Stomach smooth muscle (tissue), 2 donors: Measurements from ENCODE around the gene KRT81.

Source experiments
- H3K27ac ChIP-seq: one replicate; pipeline ENCODE4 v1.7.0; 2013; ENCODE audit warnings: mild to moderate bottlenecking, low read length, inconsistent platforms
- H3K27me3 ChIP-seq, 2 donors: one replicate each; pipeline ENCODE4 v1.7.0; 2013; ENCODE audit warnings: low read length in 2 of 2; ENCODE audit not compliant: insufficient read depth in 2 of 2, control insufficient read depth in 1 of 2
- H3K36me3 ChIP-seq, 2 donors: one replicate each; pipeline ENCODE4 v1.7.0; 2013; ENCODE audit warnings: low read length in 2 of 2; ENCODE audit not compliant: control insufficient read depth in 2 of 2, insufficient read depth in 2 of 2
- H3K4me1 ChIP-seq: one replicate; pipeline ENCODE4 v1.7.0; 2013; ENCODE audit warnings: low read length; ENCODE audit not compliant: control insufficient read depth, insufficient read depth
- H3K4me3 ChIP-seq, 2 donors: one replicate each; pipeline ENCODE4 v1.7.0; 2013; ENCODE audit warnings: low read length in 2 of 2
- H3K9ac ChIP-seq, 2 donors: one replicate each; pipeline ENCODE4 v1.7.0; 2013; ENCODE audit warnings: low read length in 2 of 2, mild to moderate bottlenecking in 1 of 2
- H3K9me3 ChIP-seq, 2 donors: one replicate each; pipeline ENCODE4 v1.7.0; 2013; ENCODE audit warnings: low read length in 2 of 2; ENCODE audit not compliant: control insufficient read depth in 2 of 2
- donor health status: healthy.
- donor health status: Pancreatic carcinoma.

Gene KRT81

DNA sequence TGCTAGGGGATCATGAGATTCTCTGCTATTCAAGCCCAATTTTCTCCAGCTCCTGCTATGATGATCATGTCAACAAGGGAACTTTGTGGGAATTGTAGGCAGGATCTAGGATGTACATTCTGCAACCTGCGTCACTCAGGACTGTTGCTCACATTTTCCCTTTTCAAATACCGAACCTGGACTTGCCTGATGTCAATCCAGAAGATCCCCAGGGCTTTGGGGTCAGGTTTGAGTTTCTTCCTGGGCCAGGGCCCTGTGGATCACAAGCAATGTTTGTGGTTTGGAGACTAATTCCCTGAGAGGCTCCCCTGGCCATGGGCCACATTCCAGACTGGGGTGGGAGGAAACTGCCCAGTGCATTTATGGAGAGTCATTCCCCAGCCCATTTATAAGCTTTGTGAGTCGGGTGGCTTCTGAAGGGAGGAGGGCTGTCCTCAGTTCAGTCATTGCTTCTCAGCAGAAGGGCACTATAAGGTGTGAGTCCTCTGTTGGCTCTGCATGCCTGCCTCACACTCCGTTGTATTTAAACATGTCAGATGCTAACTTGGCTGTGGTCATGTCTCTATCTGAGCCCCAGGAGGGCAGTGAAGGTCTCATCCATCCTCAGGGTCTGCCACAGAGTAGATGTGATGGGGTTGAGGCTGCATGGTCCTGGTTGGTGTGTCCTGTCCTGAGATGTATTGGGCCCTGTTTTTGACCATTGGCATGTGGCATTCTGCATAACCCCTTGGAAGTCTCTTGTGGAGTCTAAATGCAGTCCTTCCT is 10.4 kb downstream of the KRT81 start:
- H3K27ac ChIP-seq = peak overlapping the region; percentile 96
- H3K27me3 ChIP-seq = no peaks in the 10 kb centered on the region
- no peaks in the 10 kb centered on the region for H3K9me3 ChIP-seq
- no peaks in the 10 kb centered on the region for H3K36me3 ChIP-seq
- H3K4me3 ChIP-seq = no peak overlapping the region
- peak overlapping the region; percentile 56 to 58 for H3K9ac ChIP-seq
- H3K4me1 ChIP-seq = peaks cover 31% of the 10 kb centered on the region

DNA sequence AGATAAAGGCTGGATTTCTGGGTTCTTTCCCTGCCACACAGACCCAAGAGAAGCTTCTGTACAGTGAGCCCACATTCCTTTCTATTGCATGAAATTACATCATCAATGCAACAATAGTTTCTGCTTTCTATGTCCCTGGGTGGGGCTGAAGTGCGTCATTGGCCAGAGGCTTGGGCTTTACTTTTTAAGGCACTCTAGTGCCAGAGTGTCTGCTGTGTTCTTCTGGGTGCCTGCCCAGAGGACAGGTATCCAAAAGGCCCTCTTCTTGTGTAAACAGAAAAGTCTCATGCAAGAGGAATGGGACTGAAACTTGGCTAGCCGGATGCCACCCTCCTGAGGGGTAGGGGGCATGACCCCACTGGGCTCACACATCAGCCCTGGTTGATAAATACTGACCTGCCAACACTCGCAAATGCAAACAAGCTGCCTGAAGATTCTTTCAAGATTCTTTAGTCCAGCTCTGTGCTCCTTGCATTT is 11.0 kb downstream of the KRT81 start:
- Histone ChIP-seq H3K4me3 (no peak overlapping the region), H3K4me1 (peaks cover 31% of the 10 kb centered on the region), H3K36me3 (no peaks in the 10 kb centered on the region), H3K27me3 (no peaks in the 10 kb centered on the region), H3K9me3 (no peaks in the 10 kb centered on the region), H3K9ac (peak overlapping the region; percentile 36 to 56), H3K27ac (peak overlapping the region; percentile 96)

DNA sequence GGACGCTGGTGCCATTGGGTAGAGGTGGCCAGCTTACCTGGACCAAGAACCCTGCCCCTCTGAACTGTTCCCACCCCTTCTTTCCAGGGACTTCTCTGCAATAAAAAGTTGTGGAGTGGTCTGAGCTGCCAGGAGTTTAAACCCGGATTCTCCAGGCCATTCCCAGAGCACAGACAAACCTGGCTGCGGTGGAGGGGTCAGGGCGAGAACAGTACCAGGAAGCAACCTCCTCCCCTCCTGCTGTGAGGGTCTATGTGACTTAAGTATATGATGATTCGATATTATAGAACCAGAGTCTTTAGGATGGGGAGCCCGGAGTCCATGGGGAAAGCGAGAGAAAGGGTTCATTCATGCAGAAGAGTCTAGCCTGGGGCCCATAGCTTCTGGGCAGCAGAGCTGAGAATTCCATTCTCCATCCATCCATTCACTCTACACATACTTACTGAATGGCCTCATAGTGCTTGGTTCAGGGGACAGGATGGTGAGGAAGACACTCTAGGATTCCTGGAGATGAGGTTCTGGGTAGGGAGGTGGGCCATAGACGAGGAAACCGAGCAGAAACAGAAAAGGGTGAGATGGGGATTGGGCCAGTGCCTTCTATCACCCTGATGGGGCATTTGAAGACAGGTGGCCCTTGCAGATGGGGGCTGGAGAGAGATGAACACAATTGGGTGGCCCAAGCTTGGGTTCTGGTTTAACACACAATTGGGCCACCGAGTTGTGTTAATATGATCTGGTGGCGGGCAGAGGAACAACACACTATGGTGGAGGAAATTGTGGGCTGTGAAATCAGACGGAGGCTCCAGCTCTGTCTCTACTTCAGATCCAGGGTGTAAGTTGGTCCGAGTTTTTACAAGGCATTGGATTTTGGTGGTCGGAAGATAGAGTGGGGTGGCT is 11.7 kb downstream of the KRT81 start:
- Histone ChIP-seq H3K4me3 (peak overlapping the region; percentile 67 to 72), H3K27ac (peak overlapping the region; percentile 96)

DNA sequence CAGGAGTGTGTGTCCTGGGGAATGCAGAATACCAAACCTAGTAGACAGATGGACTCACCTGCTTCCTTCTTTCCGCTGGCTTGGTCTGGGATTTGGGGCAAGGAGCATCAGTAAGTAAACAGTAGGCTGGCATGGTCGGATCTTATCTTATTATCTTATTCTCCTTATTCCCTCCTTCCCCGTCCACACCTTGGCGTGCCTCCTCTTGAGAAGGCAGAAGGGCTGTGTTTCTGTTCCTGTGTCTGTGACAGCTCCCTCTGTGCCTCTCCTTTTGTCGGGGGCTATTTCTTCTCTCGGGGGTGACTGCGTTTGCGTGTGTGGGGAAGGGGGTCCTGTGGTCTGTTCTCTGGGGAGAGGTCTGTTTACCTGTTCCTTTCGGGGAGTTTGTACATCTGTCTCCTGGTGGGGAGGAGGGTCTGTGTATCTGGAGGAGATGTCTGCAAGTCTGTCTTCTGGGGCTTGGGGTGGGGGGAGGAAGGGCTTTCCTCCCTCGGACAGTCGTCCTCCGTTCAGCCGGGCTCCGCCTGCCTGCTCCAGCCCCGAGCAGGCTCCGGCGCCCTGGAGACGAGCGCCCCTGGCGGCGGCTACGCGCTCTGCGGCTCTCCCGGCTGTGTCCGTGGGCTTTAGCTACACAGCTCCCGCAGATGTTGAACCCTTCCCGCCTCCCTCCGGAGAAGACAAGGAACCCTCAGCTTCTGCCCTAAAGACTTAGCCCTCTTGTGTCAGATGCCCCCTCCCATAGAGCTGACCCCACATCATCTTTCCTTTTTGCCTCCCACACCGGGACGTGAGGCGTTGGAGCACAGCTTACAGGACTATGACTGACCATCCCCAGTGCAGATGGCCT is 12.5 kb downstream of the KRT81 start:
- Histone ChIP-seq H3K36me3 (no peaks in the 10 kb centered on the region), H3K9me3 (no peaks in the 10 kb centered on the region), H3K27me3 (peaks cover 0 to 3% of the 10 kb centered on the region in 2 donors), H3K27ac (peak overlapping the region; percentile 96), H3K4me3 (peak overlapping the region; percentile 67 to 72), H3K9ac (peak overlapping the region; percentile 74 to 79), H3K4me1 (peaks cover 31% of the 10 kb centered on the region)

More for the DNA sequence above, 11.7 kb downstream of the KRT81 start:
- H3K9ac ChIP-seq = peak overlapping the region; percentile 35 to 58
- no peaks in the 10 kb centered on the region for H3K9me3 ChIP-seq
- H3K4me1 ChIP-seq = peaks cover 31% of the 10 kb centered on the region
- H3K36me3 ChIP-seq = no peaks in the 10 kb centered on the region
- peaks cover 0 to under 1% of the 10 kb centered on the region in 2 donors for H3K27me3 ChIP-seq

DNA sequence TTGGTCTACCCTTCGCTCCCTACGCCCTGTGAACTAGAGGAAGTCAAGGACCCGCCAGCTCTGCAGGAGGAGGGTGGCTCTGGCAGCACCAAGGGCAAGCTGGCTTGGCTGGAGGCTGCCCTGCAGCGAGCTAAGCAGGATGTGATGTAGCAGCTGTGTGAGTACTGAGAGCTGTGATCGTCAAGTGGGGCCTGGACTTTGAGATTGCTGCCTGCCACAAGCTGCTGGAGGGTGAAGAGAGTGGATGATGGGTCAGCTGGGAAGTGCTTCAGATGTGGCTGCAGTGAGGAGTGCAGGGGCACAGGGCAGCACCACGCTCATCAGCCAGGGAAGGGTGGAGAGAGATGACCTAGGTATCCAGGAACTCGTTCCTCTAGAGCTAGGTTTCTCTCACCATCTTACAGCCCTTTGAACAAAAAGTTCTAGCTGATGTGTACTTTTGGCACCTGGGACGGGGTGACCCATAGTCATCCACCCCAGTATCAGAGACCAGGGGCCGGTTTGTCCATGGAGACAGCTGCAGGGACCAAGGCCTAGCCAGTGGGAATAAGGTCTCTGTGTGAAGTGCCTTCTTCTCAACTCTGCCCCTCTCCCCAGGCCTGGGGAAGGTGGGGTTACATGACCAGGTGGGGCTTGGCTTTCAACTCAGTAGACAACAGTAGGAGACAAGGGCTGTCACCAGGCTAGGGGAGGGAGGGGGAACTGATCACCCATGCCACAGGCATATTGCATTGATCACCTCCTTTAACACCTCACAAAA is 13.7 kb downstream of the KRT81 start:
- Histone ChIP-seq H3K9me3 (no peaks in the 10 kb centered on the region), H3K4me3 (no peak overlapping the region), H3K4me1 (peaks cover 31% of the 10 kb centered on the region), H3K36me3 (no peaks in the 10 kb centered on the region), H3K27me3 (peaks cover 0 to 3% of the 10 kb centered on the region in 2 donors), H3K27ac (no peak overlapping the region), H3K9ac (no peak overlapping the region)

DNA sequence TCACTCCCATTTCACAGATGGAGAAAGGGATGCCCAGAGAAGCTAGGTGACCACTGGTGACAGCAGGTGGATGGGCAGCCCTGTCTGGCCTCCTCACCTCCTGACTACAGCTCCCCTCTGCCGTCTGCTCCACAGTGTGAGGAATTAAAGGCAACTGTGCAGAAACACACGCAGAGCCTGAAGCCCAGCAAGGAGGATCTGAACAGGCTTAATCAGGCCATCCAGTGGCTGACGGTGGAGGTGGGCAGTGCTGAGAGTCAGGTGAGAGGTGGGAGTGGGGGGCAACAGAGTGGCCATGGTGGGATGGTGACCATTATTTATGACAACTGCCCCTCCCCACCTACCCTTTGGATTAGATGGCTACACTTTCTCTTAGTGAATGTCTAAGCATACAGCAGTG is 15.6 kb downstream of the KRT81 start:
- peaks cover 22% of the 10 kb centered on the region for H3K4me1 ChIP-seq
- H3K4me3 ChIP-seq = no peak overlapping the region
- H3K9me3 ChIP-seq = no peaks in the 10 kb centered on the region
- no peak overlapping the region for H3K27ac ChIP-seq
- peaks cover 3 to 4% of the 10 kb centered on the region in 2 donors for H3K27me3 ChIP-seq
- H3K9ac ChIP-seq = no peak overlapping the region
- no peaks in the 10 kb centered on the region for H3K36me3 ChIP-seq

DNA sequence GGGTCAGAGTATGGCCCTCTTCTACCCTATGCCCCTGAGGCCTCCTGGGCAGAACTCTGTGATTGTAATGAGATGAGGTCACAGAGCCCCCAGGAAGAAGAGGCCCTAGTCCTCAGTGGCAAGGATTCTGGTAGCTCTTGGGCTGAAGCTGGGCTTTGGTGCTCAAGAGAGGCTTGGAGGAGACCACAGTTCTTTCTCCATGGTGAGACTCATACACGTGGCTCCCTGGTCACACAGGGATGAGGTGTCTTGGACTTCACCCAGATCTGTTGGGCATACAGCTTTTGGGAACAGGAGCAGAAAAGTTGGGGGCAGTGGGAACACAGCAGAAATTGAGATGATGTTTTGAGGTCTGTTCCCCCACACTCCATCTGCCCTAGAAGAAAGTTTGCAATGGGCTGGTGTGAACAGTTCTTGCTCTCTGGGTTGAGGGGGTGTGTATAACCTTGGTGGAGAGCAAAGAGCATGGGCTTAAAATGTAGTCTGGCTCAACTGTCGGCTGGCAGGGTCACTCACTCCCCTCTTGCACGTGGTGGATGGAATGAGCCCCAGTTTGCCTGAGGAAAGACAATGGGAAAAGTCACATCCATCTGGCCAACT is 16.7 kb downstream of the KRT81 start, which contains the start of gene KRT86:
Gene KRT86 (plus strand): TSS at position 125 of the 600 bp plus-strand sequence. CDS start 27,272 bp downstream, outside the sequence.
- Histone ChIP-seq H3K9ac (no peak within 1 kb of the TSS), H3K4me1 (peaks cover 12% of the 10 kb centered on the region), H3K9me3 (no peaks in the 10 kb centered on the region), H3K36me3 (no peaks in the 10 kb centered on the region), H3K27me3 (peaks cover 3 to 5% of the 10 kb centered on the region in 2 donors), H3K27ac (no peak within 1 kb of the TSS), H3K4me3 (no peak within 1 kb of the TSS)

DNA sequence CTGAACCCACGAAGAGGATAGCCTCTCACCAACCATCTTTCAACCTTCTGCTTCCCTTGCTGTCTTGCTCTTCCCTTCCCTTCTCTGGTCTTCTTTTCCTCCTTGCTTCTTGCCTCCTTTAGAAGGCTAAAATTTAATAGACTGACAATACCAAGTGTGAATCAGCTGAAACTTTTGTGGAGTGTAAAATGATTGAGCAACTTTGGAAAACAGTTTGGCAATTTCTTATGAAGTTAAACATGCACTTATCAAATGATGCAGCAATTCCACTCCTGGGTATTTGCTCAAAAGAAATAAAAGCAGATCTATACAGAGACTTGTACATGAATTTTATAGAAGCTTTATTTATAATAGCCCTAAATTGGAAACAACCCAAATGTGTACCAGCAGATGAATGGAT is 20.2 kb downstream of the KRT81 start:
- Histone ChIP-seq H3K27me3 (peaks cover 5% of the 10 kb centered on the region in 2 donors), H3K4me1 (no peaks in the 10 kb centered on the region), H3K9me3 (no peaks in the 10 kb centered on the region), H3K27ac (no peak overlapping the region), H3K9ac (no peak overlapping the region), H3K36me3 (no peaks in the 10 kb centered on the region), H3K4me3 (no peak overlapping the region)

DNA sequence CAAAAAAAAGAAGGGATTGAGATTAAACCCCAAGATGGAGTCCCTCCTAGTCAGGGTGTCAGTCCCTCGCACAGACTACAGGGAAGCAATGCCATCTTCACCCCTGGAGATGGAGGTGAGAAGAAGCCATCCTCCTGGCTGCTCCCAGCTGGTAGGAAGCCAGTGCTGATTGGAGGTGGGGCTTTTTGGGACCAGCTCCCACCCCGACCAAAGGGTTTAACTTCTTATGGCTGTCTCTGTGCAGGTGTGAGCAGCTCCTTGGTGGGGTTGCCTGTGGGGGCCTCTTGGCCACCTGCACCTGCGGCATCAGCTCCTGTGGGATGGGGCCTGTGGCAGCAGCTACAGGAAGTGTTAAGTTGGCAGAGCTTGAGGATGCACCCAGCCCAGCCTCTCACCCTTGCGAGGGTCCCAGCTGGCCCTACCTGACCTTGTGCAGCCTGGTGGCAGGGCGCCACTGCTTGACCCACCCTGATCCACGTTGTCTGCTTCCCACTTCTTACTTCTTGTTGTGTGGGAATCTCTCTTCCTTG is 20.7 kb downstream of the KRT81 start:
- H3K36me3 ChIP-seq = no peaks in the 10 kb centered on the region
- H3K4me1 ChIP-seq = no peaks in the 10 kb centered on the region
- no peaks in the 10 kb centered on the region for H3K9me3 ChIP-seq
- no peak overlapping the region for H3K4me3 ChIP-seq
- H3K27me3 ChIP-seq = peaks cover 5% of the 10 kb centered on the region in 2 donors
- no peak overlapping the region for H3K9ac ChIP-seq
- H3K27ac ChIP-seq = no peak overlapping the region
